HG03039 (cell line): Measurements from ENCODE around the gene NEAT1.
"Not testable (repeated sequence)": the region's sequence is repeated elsewhere in the genome, so short reads cannot be mapped to it uniquely, and the experiment has no call there.

Experiments used
- ATAC-seq: cut with Tn5 transposase; IDR thresholded peaks from one replicate; pipeline ENCODE4 v1.9.1; 2021; ENCODE audit warnings: mild to moderate bottlenecking, moderate library complexity; ENCODE audit not compliant: unreplicated experiment

Gene NEAT1

DNA sequence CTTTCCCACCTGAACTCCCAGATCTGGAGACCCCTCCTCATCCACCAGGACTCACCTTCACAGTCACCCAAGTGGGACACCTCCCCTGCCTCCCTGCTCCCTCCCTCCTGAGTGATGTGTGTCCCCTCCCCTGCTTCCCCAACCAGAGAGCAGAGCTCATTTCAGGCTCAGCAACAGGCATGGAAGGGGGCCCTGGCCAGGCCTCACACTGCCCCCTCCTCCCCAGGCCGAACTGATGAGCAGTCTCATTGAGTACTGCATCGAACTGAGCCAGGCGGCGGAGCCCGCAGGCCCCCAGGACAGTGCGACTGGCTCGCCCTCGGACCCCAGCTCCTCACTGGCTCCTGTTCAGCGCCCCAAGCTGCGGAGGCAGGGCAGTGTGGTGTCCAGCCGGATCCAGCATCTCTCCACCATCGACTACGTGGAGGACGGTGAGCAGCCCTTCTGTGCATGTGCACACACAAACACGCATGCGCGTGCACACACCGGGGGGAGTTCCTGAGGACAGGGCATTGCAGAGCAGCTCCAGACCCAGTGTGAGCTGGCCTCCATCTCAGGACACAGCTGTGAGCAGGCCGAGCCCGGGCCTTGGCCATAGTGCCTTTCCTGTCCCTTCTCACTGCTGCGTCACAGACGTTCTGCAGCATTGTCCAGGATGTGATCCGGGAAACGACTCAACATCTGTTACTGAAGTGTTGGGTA is 17.8 kb upstream of the NEAT1 start:
- ATAC-seq = no peak

DNA sequence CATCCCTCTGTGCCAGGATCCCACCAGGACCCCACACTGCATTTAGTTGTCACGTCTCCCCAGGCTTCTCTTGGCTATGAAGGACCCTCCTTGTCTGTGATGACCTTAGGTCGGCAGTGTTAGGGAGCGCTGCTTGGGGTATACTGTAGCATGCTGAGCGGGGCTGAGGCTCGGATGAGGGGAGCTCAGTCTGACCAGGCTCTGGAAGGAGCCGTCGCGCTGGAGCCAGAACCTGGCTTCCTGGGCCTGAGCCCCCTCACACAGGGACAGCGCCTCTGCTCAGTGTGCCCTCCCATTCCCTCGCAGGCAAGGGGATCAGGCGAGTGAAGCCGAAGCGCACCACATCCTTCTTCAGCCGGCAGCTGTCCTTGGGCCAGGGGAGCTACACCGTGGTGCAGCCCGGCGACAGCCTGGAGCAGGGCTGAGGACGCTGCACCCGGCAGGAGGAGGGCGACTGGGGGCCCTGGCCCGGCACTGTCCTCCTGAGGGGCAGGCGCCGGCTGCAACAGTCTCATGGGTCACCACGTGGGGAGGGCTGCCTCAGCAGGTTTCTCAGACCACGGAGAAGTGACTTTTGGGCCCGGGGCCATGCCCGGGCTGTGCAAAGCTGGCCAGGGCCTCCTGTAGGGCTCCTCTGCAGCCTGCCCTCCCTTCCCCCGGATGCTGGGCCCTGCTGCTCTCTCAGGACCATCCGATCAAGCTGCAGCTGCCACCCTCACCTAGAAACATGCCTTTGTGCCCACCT is 11.5 kb upstream of the NEAT1 start:
- ATAC-seq = no peak

DNA sequence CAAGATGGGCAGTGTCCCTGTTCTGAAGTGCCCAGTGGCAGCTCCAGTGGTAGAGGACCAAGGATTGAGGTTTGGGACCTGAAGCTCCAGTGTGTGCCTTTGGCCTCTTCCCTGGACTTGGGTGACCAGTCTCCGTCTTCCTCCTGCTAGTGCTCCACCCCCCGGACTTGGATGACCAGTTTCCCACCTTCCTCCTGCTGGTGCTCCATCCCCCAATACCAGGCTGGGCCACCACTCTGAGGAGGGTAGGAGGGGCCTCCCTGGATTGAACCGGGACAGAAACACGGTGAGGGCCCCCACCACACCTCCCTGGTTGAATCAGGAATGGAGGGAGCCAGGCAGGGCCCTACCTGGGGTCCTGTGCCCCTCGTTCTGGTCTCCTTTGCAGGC is 10.9 kb upstream of the NEAT1 start:
- no peak for ATAC-seq

DNA sequence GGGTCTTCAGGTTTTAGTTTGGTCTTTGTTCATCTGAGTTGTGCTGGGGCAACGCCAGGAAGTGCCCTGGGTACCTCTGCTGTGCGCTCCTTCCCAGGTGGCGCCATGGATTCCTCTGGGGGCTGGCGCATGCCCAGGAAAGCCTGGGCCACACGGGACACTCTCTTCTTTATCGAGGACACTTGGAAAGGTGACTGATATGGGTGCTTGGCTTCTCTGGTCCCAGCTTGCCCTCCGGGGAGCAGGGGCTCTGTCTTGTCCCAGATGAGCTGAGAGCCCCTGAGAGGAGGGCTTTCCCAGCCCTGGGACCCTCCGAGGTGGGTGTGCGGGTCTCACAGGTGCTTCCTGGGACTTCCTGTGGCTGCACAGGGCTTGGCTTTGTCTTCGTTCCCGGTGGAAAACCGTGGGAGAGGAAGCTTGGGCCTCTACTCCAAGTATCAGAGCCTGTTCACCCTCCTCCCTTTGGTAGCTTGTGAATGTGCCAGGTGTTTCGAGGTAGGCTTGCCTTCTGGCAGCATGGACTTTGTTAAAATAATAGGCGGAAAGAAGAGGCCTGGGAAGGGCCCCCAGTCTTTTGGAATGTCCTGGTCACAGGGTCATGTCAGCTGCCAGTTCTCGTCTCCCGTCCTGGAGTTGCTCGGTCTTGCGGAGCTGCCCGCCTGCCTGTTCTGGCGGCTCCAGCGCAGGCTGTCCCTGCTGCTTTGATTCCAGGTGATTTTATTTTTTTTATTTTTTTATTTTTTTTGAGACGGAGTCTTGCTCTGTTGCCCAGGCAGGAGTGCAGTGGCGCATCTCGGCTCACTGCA is 10.1 kb upstream of the NEAT1 start:
- no peak for ATAC-seq

DNA sequence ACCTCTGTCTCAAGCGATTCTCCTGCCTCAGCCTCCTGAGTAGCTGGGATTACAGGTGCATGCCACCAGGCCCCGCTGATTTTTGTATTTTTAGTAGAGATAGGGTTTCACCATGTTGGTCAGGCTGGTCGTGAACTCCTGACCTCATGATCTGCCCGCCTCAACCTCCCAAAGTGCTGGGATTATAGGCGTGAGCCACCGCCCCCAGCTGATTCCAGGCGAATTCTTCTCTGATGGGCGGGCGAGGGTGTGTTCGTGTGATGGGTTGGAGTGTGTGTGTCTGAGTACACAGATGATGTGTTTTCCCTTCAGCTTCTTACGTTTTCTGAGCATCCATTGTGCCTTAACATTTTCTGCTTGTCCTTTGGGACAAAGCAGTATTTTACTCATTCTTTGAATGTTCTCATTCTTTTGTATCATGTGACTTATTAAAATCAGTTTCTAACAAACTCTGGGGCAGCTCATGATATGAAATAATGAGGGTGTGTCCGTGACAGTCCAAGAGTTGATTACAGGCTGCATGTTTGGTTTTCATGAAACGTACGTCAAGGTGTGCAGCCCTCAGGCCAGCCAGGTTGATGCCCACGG is 9.4 kb upstream of the NEAT1 start:
- not testable (repeated sequence) for ATAC-seq

DNA sequence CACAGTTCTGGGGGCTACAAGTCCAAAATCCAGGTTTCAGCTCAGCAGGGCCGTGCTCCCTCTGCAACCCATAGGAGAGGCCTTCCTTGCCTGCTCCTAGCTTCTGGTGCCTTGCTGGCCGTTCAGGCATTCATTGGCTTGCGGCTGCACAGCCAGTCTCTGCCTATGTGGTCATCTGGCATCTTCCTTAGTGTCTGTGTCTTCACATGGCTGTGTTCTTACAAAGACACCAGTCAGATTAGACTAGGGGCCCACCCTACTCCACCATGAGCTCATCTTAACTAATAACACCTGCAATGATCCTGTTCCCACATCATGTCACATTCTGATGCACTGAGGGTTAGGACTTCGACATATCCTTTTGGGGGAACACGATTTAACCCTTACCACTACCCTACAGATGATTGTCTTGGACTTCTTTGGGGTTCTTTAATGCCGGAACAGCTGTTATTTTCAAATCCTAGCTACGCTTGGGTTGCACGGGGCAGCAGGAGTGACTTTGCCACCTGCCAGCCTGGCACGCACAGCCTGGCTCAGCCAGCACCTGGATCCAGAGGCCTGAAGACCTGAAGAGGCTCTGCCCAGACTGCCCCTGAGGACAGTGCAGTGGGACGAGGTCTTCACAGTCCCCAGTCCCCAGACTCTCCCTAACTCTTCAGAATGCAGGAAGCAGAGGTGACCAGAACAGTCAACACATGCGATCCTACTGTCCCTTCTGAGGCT is 7.7 kb upstream of the NEAT1 start:
- ATAC-seq = no peak

DNA sequence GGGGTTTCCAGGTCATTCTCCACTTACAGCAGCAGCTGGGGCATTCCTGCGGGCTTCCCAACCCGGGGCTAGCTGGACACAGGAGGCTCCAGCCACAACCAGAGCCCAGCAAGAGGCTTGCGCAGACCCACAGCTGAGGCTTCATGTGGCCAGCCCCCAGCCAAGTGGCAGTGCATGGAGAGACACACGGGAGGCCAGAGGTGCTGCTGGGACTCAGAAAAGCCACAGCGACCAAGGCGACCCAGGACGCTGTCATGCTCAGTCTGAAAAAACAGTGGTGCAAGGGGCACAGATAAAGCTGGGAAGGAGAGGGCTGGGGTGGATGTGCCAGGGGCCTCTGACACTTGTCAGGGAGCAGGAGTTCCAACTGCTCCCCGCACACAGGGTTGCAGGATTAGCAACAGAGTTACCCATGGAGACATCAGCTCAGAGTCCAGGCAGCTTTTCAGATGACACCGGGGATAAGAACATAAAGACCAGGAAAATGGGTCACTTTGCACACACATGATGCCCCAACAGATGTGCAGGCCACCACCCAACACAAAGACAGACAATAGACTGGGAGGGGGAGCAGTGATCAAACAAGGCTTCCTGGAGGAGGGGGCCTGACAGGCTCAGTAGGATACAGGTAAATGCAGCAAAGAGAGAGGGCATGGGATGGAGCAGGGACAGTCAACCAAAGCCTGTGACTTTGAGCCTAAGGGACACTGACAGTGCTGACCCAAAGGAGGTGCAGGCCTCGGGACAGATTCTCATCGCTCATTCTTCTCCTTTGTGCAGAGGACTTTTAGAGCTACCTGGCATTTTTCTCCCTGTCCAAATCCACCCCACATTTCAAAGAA is 6.9 kb upstream of the NEAT1 start:
- ATAC-seq = no peak

DNA sequence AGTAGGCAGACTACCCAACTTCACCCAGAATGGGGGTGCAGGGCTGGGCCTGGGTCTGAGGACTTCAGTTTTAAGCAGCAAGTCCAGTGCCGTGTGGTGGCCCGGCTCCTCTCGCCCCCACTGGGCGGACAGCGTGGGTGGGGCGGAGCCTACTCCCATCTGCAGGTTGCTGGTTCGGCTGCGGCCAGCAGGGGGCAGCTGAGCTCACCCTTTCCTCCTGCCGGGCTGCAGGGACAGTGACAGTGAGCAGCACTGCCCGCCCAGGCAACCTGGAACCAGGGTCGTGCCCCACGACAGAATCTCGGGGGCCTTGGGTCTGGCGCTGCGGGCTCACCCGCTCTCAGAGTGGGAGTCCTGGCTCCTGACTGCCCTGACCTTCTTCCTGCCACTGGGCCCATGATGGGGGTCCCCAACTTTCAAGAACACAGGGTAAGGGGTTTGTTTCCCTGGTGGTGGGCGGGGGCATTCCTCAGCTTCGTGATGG is 6.2 kb upstream of the NEAT1 start:
- peak; percentile 26 for ATAC-seq

DNA sequence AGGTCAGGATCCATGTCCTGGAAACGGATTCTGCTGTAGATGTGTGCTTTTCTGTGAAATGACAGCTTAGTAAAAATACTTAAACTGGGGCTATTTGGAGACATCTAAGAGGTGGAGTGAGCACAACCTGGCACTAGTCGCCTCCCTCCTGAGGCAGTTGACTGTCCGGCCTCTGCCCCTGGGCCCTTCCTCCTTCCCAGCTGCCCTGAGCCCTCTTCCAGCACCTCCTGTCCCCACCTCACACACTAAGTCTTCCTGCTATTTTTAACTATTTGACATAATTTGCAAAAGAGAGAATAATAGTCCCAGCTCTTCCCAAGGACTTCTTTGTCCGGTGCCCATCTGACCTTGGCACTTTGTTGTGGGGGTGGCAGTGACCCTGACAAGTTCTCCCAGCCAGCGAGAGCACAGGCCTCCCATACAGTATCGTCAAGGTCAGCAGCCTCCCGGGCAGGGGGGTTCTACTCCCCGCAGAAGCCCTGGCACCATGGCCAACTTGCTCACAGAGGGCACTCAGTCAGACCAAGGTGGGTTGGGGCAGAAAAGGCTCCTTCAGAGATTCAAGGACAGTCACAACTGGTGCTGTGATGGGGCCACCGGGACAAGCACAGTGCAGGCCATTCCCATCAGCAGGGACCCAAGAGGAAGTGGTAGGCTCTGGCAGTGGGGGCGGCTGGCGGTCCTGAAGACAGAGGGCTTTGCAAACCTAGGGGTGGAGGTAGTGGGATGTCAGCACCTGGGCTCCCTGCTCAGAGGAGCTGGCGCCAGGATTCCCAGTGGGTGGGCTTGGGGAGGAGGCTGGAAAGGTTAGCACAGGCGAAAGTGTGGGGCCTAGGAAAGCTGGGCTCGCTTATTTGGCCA is 5.5 kb upstream of the NEAT1 start:
- no peak for ATAC-seq

DNA sequence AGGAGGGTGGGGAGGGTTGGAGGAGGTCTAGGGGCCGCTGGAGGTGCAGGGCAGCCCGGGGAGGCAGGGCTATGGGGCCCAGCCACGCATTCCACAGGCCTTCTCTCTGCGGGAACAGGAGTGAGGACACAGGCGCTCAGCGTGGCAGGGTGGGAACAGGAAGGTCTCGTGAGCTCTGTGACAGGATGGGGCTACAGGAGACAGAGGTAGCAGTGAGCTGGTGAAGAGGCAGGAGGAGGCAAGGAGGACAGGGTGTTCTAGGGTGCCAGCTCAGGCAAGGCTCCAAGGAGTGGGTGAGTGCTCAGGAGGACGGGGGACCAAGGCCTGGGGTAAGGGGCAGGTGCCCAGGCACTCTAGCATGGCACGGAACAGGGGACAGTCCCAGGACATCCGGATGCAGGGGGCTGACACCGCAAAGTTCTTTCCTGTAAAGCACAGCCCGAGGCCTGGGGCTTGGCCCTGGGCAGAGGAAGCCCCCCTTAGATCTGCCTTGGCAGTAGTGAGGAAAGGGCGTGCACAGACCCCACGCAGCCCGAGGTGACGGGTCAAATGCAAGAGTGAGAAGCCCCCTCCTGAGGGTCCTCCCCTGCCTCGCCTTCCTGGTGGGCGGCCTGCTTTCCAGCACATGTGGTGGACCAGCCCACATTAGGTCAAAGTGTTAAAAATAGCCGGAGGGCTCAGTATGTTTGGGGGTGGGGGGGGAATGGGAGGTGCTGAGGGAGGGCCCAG is 4.7 kb upstream of the NEAT1 start:
- no peak for ATAC-seq

DNA sequence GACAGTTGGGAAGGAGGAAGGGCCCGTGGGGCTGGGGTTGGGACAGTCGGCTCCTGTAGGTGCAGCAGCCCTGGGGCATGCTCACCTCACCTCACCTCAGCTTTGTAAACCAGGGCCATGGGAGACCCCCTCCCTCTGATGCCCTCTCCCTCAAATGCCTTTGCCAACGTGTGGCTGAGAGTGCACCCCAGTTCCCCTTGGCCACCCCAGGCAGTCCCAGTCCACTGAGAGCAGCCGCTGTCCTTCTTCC is 4.2 kb upstream of the NEAT1 start:
- no peak for ATAC-seq

DNA sequence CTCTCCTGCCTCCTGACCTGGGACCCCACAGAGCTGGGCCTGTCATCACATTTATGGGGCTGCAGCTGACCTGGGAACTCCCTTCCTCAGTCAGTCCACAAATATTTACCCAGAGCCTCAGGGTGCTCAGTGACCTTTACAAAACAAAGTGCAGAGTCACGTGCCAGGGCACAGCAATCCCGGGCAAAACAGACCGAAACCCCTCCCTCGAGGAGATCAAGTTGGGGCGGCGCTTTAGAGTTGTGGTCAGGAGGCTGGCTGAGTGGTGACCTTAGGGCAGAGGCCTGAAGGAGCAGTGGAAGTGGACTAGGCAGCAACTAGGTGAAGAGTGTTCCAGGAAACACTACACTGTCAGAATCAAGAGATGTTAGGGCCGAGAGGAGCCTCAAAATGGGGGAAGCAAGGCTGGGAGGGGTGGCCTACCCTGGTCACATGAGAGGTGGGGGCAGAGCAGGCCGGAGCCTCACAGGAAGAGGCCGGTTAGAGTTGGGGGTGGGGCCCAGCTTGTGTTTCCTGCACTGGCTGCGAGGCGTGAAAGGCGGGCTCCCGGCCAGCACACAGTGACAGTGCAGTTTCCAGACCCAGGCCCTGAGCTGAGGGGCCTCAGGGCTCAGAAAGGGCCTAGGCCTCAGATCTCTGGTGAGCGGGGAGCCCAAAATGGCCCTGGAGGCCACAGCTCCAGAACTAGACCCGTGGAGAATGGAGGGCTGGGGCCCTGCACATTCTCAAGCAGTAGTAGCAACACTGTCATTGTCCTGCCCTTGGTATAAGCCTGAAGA is 3.7 kb upstream of the NEAT1 start:
- ATAC-seq = peak; percentile 27

DNA sequence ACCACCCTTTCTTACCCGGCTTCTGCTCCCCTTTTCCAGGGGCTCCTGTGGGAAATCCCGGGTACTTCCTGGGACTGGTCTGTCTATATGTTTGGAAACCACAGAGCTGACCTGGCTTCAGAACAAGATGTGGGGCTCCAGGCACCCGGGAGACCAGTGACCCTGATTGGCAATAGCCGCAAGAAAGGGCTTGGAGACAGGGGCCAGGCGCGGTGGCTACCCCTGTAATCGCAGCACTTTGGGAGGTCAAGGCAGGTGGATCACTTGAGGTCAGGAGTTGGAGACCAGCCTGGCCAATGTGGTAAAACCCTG is 3.2 kb upstream of the NEAT1 start:
- no peak for ATAC-seq

DNA sequence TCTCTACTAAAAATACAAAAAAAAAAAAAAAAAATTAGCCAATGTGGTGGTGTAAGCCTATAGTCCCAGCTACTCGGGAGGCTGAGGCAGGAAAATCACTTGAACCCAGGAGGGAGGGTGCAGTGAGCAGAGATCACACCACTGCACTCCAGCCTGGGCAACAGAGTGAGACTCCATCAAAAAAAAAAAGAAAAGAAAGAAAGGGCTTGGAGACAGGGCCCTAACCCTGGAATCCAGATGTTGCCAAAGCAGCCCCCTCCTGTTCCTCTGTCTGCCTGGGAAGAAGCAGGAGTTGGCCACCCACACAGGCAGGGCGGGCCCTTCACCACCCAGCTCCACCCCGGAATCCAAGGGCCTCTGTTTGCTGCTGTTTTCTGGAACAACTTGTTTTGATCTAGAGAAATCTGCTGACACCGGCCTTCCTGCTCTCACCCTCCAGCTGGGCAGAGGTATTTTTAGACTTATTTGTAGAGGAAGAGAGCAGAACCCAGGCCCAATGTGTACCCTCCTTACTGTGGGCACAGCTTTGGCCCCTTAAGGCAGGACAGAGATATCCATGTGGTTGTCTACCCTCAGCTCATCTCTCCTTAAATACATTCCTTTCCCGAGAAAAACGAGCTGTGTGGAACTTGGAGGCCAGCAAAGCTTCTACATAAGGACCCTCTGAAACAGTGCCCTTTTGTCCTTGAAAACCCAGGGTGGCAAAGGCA is 2.7 kb upstream of the NEAT1 start:
- no peak for ATAC-seq

DNA sequence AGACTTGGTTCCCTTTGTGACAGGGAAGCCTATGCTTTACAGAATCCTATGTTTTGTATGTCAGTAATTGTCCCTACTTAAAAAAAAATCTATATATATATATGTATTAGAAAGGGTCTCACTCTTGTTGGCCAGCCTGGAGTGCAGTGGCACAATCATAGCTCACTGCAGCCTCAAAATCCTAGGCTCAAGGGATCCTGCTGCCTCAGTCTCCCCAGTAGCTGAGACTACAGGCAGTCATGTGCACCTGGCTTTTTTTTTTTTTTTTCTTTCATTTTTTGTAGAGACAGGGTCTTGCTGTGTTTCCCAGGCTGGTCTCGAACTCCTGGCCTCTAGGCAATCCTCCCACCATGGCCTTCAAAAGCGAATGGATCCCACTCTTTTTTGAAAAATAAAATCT is 2.1 kb upstream of the NEAT1 start:
- ATAC-seq = no peak

DNA sequence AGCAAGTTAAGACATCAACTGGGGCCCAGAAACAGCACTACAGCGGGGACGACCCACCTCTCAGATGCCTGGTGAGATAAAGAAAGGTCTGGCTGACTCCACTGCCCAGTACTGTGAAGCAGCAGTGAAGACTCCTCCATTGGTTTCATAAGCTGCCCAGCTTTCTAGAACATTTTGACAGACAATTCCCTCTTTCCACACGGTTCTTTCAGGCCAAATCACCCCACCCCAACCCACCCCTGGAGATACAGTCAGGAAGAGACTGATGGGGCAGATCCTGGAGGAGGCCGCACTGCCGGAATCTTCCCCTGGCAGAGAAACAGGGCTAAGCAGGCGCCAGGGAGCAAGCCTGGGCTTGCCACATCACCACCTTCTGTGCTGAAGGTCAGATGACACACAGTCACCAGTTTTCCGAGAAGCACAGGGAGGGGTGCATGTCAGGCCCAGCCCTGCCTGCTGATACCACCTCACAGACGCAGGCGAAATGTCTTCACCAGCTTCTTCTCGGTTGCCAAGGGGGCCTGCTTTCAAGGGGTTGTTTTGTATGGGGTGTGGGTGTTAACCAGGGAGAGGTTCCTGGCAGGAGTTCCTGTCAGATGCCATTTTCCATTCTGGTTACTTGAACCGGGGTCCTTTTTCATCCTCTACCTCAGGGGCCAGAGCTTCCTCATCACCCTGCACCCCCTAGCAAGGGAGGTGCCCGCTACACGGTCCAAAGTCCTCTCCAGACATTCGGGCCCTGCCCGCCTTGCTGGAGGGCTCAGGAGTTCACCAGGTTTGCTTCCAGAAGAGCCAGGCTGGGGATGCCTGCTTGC is 1.4 kb upstream of the NEAT1 start:
- no peak for ATAC-seq
